LoVo (cell line): Measurements from ENCODE around the gene TRABD2B.

Source experiments
- DNase-seq: peaks from one replicate; pipeline ENCODE4 v3.0.0-alpha.2; 2016; ENCODE audit warnings: low spot score

TRABD2B gene

GRCh38 chr1:47757226-47757975, 239.8 kb downstream of the TRABD2B start:
- no peak for DNase-seq

- DNase-seq, result no peak
Measured at GRCh38 chr1:47756411-47756810, 240.8 kb downstream of the TRABD2B start.

- DNase-seq, result no peak
Measured at GRCh38 chr1:47756006-47756405, 241.2 kb downstream of the TRABD2B start.

GRCh38 chr1:47755101-47755990, 241.8 kb downstream of the TRABD2B start:
- DNase-seq, result peak; percentile 25

- DNase-seq, result no peak
Measured at GRCh38 chr1:47754221-47754620, 243.0 kb downstream of the TRABD2B start.

GRCh38 chr1:47753808-47754207, 243.4 kb downstream of the TRABD2B start:
- no peak for DNase-seq

- no peak for DNase-seq
Measured at GRCh38 chr1:47752559-47752958, 244.6 kb downstream of the TRABD2B start.

- DNase-seq, result no peak
Measured at GRCh38 chr1:47751996-47752451, 245.2 kb downstream of the TRABD2B start.

GRCh38 chr1:47751193-47751592, 246.0 kb downstream of the TRABD2B start:
- no peak for DNase-seq

GRCh38 chr1:47745715-47746609, 251.2 kb downstream of the TRABD2B start:
- DNase-seq, result no peak

- DNase-seq, result no peak
Measured at GRCh38 chr1:47742890-47743760, 254.1 kb downstream of the TRABD2B start.

- DNase-seq, result peak; percentile 34
Measured at GRCh38 chr1:47738560-47739182, 258.5 kb downstream of the TRABD2B start.

- DNase-seq, result peak; percentile 74
Measured at GRCh38 chr1:47732489-47732888, 264.7 kb downstream of the TRABD2B start.

GRCh38 chr1:47731730-47732129, 265.5 kb downstream of the TRABD2B start:
- no peak for DNase-seq

GRCh38 chr1:47729685-47730084, 267.5 kb downstream of the TRABD2B start:
- DNase-seq, result no peak

- peak; percentile 24 for DNase-seq
Measured at GRCh38 chr1:47727697-47728085, 269.5 kb downstream of the TRABD2B start.

GRCh38 chr1:47727051-47727696, 270.0 kb downstream of the TRABD2B start:
- DNase-seq, result peak; percentile 50

- peak; percentile 80 for DNase-seq
Measured at GRCh38 chr1:47725992-47726855, 271.0 kb downstream of the TRABD2B start.

GRCh38 chr1:47725511-47725991, 271.6 kb downstream of the TRABD2B start:
- DNase-seq, result no peak
